GM12873 (cell line): Measurements from ENCODE around the gene SYT14.

ENCODE experiments used
- TF ChIP-seq, protein P1 (sequence below): IDR thresholded peaks from 2 replicates; pipeline ENCODE4 v1.5.1; 2012; ENCODE audit warnings: low read depth, mild to moderate bottlenecking, moderate library complexity, low read length, control low read depth; ENCODE audit not compliant: insufficient read depth; ENCODE audit errors: missing control alignments

Gene SYT14

GRCh38 chr1:210076620-210077019, 138.6 kb downstream of the SYT14 start:
- TF ChIP-seq, protein P1, sequence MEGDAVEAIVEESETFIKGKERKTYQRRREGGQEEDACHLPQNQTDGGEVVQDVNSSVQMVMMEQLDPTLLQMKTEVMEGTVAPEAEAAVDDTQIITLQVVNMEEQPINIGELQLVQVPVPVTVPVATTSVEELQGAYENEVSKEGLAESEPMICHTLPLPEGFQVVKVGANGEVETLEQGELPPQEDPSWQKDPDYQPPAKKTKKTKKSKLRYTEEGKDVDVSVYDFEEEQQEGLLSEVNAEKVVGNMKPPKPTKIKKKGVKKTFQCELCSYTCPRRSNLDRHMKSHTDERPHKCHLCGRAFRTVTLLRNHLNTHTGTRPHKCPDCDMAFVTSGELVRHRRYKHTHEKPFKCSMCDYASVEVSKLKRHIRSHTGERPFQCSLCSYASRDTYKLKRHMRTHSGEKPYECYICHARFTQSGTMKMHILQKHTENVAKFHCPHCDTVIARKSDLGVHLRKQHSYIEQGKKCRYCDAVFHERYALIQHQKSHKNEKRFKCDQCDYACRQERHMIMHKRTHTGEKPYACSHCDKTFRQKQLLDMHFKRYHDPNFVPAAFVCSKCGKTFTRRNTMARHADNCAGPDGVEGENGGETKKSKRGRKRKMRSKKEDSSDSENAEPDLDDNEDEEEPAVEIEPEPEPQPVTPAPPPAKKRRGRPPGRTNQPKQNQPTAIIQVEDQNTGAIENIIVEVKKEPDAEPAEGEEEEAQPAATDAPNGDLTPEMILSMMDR, result no peak

GRCh38 chr1:210081494-210081893, 143.5 kb downstream of the SYT14 start:
- TF ChIP-seq, protein P1, result no peak

GRCh38 chr1:210085359-210085758, 147.3 kb downstream of the SYT14 start:
- TF ChIP-seq, protein P1, result no peak

DNA sequence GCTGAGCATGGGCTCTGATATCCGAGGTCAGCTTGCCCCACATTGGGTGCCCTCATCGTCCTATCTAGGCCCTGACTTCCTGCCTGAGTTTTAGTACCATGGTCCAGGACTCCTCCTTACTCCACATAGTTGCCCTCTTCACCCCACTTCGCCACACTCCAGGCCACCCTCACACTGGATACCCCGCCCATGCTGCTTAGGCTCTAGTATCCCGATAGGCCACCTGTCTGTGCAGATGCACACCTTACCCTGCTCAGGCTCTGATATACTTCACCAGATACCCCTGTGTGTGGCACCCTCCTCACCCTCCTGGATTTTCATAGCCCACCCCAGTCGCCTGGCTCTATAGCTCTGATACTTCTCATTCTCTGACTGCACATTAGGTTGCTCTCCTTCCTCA, 149.0 kb downstream of the SYT14 start:
- TF ChIP-seq, protein P1, result no peak

DNA sequence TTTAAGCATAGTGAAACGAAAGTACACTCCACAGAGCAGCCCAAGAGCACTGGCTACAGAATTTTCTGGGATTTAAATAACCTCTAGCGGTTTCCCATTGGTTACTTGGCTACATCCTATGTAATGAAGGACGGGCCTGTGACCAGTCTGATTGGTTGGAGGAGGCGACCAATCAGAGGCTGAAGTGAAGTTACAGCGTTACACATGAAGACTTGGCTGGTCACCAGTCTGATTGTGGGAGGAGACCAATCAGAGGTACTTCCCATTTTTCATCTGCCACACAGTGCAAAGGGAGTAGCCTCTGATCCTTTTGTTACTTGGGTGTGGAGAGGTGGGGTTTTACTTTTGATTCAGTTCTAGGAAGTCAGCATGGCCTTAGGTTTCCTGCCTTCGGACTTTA, 151.8 kb downstream of the SYT14 start:
- TF ChIP-seq, protein P1, result no peak

DNA sequence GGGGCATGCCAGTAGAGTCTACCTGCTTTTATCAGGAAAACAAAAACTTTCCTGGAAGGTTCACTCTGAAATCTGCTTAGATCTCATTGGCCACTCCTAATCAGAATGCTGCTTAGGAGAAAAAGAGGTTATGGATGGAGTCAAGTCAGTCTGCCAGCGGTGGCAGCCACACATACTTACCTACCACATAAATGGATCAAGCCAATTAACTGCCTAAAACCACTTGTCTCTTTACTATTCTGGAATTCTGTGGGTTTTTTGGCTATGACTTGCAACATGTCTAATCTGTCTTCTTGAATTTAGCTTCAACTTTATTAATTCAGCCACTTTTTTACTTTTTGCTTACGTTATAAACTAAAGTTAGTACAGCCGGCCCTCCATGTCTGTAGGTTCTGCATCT, 154.3 kb downstream of the SYT14 start:
- TF ChIP-seq, protein P1, result no peak

DNA sequence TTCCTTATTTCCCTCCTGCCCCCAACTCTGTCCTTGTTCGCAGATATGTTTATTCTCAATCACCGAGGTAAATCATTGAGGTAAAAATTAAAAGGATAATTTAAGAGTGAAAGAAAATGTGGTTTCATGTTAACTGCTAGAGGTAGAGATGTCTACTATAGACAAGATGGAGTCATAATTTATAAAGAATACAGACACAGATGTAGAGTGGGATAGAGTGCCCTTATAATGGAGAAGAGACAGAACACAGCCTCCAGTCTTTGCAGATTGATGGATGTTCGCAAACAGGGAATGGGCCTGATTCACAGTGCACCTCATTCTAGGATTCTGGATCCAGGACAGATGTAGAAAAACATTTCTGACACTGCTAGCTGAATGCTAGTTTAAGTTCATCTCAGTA, 155.4 kb downstream of the SYT14 start:
- TF ChIP-seq, protein P1, result no peak
